ENCODE data around the gene WBP2. TPM values are rescaled to one million over a fixed set of nuclear protein-coding genes. Genes with fewer than 3 reads are reported as not detected.

The WBP2 gene
- 16.9 and 25.7 TPM in 2 replicates for total RNA-seq (2014; rRNA removed; shearing (Covaris generic); ENCODE audit: low replicate concordance)

GRCh38 chr17:75855310-75856061 is at the start of gene WBP2:
TSS of gene WBP2 (minus strand) at chr17:75855335. CDS start at chr17:75855297, 38 bp downstream.
- in situ Hi-C loops (cut with HindIII; ENCODE audit: low pct_unique_long_range_greater_than_20kb, low sequenced_read_pairs) = no loop called here
- peak; percentile 100 for DNase-seq (ENCODE audit: low read depth)

- in situ Hi-C loops (cut with HindIII; ENCODE audit: low pct_unique_long_range_greater_than_20kb, low sequenced_read_pairs) = no loop called here
- peak; percentile 76 for DNase-seq (ENCODE audit: low read depth)
These were observed 47.3 kb upstream of the WBP2 start for GRCh38 chr17:75902406-75902805.

DNA sequence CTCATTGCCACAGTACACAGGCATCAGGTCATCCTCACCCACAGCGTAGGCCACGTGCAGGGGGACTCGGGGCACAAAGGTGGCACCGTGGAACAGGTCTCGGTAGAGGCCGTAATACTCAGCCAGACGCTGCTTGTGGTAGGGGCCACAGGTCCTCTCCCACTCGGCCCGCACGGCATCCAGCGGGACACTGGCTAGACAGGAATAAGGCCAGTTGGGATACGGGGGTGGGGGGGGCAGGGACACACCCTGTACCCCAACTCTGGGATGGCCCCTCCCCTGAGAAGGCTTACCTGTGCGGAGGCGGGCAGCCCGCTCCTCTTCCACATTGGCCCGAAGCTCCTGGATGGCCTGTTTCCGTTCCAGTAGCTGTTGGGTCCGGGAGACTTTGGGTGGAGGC is 46.6 kb upstream of the WBP2 start:
- in situ Hi-C loops (cut with HindIII; ENCODE audit: low pct_unique_long_range_greater_than_20kb, low sequenced_read_pairs) = no loop called here
- no peak for DNase-seq (ENCODE audit: low read depth)

GRCh38 chr17:75900691-75901533 is 45.8 kb upstream of the WBP2 start:
- DNase-seq (ENCODE audit: low read depth) = no peak
- in situ Hi-C loops (cut with HindIII; ENCODE audit: low pct_unique_long_range_greater_than_20kb, low sequenced_read_pairs) = no loop called here

DNA sequence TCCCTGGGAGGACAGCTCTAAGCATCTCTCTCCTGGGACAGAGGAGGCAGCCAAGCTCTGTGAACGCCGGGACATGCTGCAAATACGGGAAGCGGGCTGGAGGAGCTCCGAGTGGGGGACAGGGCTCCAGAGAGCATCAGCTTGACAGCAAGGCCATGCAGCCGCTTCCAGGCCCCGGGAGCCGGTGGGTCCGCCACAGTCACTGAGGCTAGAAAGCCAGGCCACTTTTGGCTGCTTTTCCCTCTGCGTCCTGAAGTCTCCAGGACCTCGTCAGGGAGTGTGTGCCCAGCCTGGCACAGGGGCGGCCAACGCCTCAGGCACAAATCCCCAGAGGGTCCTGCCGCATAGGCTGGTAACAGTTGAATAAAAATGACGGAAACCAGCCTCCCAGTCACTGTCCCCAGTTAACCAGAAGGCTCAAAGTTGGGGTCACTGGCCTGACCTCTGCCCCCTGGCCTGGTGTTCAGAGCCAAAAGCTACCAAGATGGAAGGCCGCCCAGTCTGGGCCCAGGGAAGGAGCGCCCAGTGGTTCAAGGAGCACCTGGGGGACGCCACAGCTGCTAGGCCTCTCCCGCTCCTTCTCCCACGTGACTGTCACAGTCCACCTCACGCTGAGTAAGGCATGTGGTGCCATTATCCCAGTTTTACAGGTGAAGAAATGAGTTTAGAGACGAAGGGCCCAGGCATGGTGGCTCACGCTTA is 44.8 kb upstream of the WBP2 start:
- DNase-seq (ENCODE audit: low read depth) = no peak
- in situ Hi-C loops (cut with HindIII; ENCODE audit: low pct_unique_long_range_greater_than_20kb, low sequenced_read_pairs) = no loop called here

- in situ Hi-C loops (cut with HindIII; ENCODE audit: low pct_unique_long_range_greater_than_20kb, low sequenced_read_pairs) = no loop called here
- DNase-seq (ENCODE audit: low read depth) = no peak
These were observed 44.2 kb upstream of the WBP2 start for GRCh38 chr17:75899353-75899752.

DNA sequence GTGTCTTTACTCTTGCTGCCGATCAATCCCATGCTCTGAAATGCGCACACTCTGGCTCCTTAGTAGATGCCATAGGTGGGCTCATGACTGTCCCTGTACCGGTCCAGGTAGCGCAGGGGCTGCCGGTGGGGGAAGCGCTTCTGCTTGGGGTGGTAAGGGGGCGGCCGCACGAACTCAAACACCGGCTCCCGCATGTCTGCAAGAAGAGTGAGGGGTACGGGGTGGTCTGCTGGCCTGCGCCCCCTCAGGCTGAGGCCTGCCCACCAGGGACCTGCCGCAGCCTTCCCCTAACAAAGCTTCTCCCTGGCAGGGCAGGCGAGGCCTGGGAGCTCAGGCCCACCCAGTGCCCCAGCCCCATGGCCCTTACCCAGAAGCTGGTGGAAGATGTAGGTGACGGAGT is 43.7 kb upstream of the WBP2 start:
- DNase-seq (ENCODE audit: low read depth) = no peak
- in situ Hi-C loops (cut with HindIII; ENCODE audit: low pct_unique_long_range_greater_than_20kb, low sequenced_read_pairs) = no loop called here

DNA sequence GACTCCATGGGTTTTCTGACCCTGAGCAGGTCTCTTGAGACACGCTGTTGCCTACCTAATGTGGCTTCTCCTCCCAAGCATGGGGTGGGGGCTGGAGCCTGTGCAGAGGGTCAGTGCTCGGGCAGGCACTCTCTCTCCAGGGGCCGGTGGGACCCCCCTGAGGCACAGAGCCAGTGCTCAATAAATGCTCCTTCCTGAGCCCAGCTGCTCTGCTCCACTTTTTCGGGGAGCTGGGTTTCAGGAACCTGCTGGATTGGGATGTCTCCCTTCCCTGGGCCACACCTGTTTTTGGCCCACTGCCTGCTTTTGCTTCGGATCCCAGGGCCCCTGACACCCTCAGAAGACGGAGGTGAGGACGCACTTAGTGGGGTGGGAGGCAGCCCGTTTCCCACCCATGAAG is 42.9 kb upstream of the WBP2 start:
- DNase-seq (ENCODE audit: low read depth) = no peak
- in situ Hi-C loops (cut with HindIII; ENCODE audit: low pct_unique_long_range_greater_than_20kb, low sequenced_read_pairs) = no loop called here

DNA sequence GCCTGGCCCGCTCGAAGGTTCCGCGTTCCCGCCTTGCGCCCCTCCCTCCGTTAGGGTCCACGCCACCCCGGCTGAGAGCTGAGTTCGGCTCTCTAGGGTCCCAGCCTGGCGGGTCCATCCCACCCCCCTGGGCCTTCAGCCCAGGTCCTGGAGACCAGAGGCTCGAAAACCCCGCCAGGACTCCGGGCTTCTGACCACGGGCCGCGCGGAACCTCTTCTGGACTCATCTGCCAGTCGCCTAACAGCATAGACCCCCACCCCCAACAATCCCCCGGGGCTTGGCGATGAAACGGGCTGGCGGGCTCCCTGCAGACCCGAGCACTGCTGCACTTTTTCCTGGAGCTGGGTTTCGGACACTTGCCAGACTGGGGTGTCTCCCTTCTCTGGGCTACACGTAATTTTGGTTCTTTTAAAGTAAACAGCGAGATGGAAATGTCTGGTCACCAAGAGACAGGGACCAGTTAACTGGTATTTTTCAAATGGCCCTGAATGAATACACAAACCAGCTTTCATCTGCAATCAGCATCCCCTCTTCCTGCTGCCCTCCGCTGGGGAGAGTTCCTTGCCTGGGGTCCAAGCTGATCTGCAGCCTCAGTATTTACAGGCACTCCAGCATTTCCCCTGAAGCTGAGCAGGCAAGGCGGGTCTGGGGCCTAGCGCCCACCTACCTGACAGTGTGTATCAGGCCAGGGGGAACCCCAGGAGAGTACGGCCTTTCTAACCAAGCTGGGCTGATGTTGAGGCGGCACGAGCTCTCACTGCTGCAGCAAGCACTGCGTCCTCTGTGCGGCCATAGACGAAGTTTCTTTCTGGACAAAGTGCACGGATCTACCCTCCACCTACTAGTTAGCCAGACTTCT is 42.3 kb upstream of the WBP2 start:
- in situ Hi-C loops (cut with HindIII; ENCODE audit: low pct_unique_long_range_greater_than_20kb, low sequenced_read_pairs) = no loop called here
- DNase-seq (ENCODE audit: low read depth) = no peak

DNA sequence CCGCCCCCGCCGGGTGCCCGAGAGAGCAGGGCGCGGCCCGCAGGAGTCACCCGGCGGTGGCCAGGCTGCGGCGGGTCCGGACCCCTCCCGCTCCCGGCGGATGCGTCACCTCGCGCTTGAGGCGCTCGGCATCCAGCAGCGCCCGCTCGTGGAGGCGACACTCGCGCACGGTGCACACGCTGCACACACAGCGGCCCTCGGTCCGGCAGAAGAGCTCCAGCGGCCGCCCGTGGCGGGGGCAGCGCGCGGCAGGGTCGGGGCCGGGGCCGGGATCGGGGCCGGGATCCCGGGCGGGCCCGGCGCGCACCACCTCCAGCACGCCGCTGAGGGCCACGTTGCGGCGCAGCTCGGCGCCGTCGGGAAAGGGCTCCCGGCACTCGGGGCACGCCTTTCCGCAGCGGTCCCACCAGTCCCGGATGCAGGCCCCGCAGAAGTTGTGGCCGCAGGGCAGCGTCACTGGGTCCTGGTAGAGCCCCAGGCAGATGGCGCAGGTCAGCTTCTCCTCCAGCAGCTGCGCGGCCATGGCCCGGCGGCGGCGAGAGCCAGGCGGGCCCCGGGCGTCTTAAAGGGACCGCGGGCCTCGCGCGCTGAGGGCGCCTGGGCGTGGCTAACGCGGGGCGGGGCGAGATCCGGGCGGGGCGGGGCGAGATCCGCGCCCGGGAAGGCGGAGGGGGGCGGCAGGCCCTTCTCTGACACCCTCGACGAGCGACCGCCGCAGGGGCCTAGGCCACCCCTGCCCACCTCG is 41.5 kb upstream of the WBP2 start, which contains the start of gene TRIM65:
Gene TRIM65 (minus strand): TSS at position 537 of the 745 bp plus-strand sequence. CDS start 14 bp downstream, at position 523.
- peak; percentile 76 for DNase-seq (ENCODE audit: low read depth)
- in situ Hi-C loops (cut with HindIII; ENCODE audit: low pct_unique_long_range_greater_than_20kb, low sequenced_read_pairs) = no loop called here

DNA sequence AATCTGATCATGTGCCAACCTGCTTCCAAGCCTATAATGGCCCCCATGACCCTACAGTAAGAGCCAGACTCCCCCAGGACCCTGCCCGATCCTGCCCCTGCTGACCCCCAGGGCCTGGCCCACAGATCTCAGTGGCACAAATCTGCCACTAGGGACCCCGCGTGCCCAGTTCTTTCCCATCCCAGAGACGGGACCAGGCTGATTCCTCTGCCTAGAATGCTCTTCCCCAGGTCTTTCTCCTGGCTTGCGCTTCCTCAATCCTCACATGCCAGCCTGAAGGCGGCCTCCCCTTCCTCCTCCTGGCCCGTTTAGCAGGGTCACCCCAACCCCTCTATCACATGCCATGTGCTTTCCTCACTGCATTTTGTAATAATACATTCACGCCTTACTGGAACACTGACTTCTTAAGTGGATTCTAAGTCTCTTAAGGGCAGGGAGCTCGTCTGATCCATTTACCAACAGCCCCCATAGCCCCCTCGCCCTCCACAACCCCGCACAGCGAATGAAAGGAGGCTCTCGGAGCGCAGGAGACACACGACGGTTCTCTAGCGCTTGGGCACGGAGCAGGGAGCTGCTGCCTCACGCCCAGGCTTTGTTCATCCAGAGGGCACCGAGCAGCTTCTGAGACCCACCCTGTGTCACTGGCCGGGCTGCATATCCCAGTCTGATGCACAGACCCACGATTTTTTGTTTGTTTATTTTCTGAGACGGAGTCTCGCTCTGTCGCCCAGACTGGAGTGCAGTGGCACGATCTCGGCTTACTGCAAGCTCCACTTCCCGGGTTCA is 40.4 kb upstream of the WBP2 start:
- in situ Hi-C loops (cut with HindIII; ENCODE audit: low pct_unique_long_range_greater_than_20kb, low sequenced_read_pairs) = no loop called here
- no peak for DNase-seq (ENCODE audit: low read depth)

GRCh38 chr17:75894049-75894733 is 39.1 kb upstream of the WBP2 start:
- in situ Hi-C loops (cut with HindIII; ENCODE audit: low pct_unique_long_range_greater_than_20kb, low sequenced_read_pairs) = no loop called here
- DNase-seq (ENCODE audit: low read depth) = no peak

DNA sequence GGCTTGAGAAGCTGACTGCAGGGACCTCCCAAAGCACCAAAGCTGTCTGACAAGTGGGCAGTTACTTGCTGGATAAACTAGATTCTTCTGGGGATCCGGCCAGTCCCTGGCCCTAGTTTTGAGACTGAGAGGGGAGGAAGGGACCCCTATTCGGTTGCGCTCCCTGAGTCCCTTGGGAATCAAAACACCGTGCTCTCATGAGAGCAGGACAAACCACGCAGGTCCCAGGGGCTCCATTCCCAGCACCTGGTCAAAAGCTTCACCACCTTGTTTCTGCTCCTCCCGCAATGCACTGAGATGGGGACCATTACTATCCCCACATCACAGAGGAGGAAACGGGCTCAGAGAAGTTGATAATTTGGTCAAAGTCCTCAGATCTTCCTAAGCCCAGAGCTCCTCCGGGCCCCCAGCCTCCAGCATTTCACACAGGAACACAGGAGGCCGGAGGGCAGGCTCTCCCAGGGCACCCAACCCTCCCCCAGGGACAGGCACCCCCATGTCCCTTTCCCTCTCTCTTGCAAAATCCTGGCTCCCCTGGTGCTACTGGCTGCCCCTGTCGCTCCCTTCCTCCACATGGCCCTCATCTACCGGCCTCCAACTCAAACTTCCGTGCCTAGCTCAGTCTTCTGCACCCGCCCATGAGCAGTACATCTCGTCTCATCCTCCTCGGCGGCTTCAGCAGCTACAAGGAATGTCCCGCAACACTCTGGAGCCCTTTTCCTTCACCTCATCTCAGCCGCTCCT is 38.3 kb upstream of the WBP2 start:
- in situ Hi-C loops (cut with HindIII; ENCODE audit: low pct_unique_long_range_greater_than_20kb, low sequenced_read_pairs) = no loop called here
- DNase-seq (ENCODE audit: low read depth) = no peak

DNA sequence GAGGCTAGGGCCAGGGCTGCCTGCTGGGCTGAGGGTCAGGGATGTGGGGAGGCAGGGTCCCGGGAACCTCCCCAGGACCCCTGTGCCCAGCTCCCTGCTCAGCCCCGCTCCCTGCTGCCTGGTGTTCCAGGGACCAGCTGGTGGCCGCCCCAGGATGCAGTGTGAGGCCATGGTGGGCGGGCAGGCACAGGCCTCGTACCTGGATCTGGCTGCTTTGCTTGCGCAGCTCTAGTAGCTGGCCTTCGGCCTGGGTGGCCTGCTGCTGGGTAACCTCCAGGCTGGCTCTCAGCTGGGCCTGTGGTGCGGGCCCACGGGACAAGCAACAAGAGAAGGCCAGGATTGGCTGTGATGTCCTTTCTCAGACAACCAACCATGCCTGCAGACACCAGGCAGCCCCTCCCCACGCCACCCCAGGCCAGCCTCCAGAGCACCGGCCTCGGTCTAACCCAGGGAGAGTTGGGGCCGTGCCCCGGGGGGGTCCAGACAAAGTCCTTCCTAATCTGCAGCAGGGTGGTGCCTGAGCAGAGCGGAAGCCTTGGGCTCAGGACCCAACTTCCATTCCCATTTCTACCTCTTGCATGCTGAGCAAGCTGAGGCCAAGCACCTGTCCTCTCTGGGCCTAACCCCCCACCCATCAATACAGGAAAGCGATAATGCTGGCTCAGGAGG is 37.6 kb upstream of the WBP2 start:
- DNase-seq (ENCODE audit: low read depth) = no peak
- in situ Hi-C loops (cut with HindIII; ENCODE audit: low pct_unique_long_range_greater_than_20kb, low sequenced_read_pairs) = no loop called here
